ENCODE results near the gene MYL3. TPM values are rescaled to one million over a fixed set of nuclear protein-coding genes. Genes with fewer than 3 reads are reported as not detected.

The MYL3 gene
- total RNA-seq, 1 donor from 2014 or later: 9,164 TPM

DNA sequence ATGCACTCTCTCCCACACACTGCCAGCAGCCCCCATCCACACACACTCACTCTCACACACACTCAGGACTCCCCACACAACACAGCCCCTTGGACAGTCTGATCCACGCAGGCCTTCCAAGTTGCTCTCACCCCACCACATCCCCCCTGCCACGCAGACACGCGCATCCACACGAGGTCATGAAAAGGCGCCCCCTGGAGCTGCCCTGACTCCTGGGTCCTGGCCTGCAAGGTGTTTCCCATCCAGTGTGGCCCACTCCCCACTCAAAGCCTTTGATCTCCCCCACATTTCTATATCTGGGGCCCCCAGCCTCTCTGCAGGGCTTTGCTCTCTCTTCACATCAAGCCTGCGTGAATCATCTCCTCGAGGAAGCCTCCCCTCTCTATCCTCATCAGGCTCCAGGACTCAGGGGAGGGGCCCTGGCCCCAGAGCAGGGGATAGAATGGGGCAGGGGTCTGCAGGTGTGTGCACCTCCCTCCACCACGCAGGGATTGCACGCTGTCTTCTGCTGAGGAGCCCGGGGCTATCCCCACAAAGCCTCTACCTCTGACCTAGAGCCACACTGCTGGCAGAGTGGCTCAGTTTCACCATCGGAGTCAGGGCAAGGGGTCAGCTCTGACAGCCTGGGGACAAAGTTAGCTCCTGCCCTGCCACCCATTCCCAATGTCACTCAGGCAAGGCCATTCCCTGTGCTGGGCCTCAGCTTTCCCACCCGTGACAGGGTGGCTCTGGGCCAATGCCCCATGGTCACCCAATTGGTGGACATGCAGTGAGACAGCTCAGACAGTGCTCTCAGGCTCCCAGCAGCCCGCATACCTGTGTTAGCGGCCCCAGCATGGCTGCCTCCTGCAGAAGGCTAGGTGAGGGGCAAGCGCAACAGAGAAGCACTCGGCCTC lies 6.4 kb downstream of the MYL3 start:
- no peak for ATAC-seq
- DNase-seq: peak; percentile 37
- intact Hi-C loops (cut with micrococcal nuclease): no loop called here

DNA sequence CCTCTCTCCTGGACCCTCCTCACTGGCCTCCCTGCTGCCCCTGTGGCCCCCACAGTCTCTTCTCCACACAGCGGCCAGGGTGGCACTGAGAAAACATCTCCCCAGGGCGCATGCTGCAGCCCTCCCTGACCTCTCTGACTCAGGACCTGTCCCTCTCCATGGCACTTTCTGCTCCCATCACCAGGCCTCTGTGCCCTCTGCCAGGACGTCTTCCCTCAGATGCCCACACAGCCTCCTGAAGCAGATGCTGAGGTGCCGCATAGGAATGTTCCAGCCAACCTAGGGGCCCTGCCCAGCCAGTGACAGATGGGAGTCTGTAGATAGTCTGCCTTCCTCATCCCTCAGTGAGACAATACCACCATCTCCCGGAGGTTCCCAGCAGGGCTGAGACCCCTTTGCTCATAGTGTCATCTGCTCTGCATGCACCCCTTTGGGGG lies 8.7 kb downstream of the MYL3 start:
- peak; percentile 53 for DNase-seq
- intact Hi-C loops (cut with micrococcal nuclease): no loop called here
- peak; percentile 10 for ATAC-seq

DNA sequence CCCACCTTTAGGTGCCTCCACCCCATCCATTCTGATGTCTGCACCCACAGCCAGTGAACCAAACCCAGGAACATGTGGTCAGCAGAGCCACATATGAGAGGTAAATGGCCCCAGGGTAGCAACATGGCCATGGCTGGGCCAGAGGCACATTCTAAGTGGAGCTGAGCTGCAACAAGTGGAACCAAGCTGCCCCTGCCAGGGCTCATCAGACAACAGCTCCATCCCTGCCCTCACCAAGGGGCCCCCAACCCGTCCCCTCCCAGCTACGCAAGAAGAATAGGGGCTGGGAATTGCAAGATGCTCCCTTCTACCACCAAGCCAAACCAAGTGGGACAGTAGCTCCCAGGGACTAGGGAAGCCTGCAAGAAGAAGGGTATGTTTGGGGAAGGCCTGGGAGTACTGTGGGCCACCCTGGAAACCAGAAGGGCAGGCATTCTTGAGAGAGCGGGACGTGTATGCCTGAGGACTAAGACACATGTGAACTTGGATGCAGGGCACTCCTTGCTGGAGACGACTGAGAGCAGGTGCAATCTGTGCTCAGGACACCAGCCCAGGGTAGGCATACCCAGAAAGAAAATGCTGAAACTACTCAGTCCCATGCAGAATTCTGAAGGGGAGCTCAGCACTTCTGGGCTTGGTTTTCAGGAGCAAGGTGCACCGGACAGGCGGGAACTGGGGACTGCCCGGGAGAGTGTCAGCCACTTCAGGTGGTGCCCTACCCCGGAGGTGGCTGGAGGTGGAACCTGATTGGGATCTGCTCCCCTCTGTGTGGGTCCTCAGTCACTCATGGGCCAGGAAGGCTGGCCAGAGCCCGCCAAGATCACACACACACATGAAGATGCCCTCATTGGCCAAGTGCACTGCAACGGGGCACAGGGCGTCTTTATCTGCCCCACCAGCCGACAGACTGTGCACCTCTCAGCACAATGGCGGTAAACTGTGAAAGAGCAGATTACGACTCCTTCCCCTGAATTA lies 9.5 kb downstream of the MYL3 start:
- intact Hi-C loops (cut with micrococcal nuclease): no loop called here
- DNase-seq: peak; percentile 53
- ATAC-seq: peak; percentile 9

DNA sequence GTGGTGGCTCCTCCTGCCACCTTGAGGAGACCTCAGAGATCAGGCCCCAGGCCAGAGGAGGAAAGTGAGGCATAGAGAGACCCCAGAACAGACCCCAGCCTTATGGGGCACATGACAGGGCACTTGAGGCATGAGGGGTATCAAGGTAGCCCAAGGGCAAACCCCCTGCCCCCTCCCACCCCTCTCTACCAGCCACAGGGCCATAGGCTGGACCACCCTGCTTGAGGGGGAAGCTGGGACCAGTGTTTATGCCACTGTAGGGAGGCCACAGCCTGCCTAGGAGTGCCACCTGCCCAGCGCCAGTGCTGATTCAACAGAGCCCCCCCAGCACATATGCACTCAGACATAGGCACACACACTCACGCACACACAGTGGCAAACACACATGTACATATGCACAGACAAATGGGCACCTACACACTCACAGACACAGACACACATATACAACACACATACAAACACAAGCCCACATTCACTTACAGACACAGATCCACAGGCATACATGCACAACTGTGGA lies 10.3 kb downstream of the MYL3 start:
- ATAC-seq (peak; percentile 0), DNase-seq (peak; percentile 56)

DNA sequence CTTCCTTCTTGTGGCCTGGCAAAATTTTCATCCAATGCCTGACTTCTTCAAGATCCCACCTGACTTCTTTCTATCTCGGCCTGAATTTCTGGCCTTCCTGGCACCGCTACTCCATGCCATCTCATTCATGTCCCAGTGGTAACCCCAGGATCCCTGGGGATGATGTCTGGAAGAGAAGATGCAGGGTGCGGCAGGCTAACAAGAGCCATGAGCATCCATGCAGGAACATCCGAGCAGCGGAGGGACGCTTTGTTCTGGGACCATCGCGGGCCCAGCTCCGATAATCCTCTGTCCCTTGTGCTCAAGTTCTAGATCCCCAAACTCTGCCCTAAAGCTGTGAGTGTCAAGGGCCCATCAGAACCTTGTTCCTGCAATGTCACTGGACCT lies 10.9 kb downstream of the MYL3 start:
- intact Hi-C loops (cut with micrococcal nuclease): no loop called here
- DNase-seq (peak; percentile 26), ATAC-seq (no peak)

More for the DNA sequence above, 10.3 kb downstream of the MYL3 start:
- intact Hi-C loops (cut with micrococcal nuclease): no loop called here

DNA sequence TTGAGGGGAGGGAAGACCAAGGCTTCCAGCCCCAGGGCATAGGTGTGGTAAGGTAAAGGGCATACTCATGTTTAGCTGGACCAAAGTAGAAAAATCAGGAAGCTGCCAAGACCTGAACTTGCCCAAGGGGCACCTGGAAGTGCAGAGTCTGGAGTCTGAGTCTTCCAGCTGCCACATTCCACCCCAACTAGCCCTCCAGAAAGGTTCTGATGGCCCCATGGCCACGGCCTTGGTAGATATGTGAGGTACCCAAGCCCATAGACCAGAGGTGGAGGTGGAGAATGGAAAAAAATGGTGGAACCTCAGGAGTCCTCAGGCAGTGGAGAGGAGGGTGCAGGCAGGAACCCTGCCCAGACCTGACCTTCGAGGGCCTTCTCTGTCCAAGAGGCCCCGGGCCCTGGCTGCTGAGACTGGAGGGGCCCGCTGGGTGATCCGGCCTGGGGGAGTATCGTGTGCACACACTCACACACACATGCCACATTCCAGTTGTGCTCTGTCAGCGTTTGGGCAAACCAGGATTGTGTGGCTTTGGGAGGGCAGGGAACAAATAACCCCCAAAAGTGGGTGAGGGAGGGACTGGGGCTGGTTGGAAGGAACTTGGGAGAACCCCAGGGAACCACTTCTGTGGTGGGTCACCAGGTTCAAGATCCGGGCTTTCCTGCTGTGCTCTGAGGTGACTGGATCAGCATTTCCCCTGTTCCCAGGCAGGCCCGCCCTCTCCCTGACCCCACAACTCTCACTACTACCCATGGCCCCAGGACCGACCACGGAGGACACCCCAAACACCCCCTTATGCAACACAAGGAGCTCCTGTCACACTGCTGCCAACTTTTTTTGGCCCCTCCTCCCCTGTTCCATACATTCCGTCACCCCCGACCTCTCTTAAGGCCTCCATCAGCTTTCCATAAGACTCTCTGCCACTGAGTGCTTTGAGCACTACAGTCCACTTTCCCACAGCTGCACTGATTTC lies 11.6 kb downstream of the MYL3 start:
- intact Hi-C loops (cut with micrococcal nuclease): no loop called here
- peak; percentile 44 for DNase-seq
- ATAC-seq: peak; percentile 0

DNA sequence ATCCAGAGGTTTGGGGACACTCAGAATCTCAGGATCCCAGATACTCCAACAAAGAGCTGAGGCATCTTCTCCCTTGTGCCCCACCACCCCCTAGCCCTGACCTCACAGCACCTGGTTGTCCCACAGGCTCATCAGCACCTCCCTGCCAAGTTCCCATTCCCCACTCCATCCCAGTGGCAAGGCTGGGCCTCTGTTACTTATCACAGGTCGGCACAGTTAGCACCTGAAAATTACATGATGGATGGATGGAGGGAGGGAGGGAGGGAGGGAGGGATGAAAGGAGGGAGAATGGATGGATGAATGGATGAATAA lies 12.8 kb downstream of the MYL3 start:
- ATAC-seq: no peak
- intact Hi-C loops (cut with micrococcal nuclease): no loop called here
- DNase-seq: peak; percentile 35

DNA sequence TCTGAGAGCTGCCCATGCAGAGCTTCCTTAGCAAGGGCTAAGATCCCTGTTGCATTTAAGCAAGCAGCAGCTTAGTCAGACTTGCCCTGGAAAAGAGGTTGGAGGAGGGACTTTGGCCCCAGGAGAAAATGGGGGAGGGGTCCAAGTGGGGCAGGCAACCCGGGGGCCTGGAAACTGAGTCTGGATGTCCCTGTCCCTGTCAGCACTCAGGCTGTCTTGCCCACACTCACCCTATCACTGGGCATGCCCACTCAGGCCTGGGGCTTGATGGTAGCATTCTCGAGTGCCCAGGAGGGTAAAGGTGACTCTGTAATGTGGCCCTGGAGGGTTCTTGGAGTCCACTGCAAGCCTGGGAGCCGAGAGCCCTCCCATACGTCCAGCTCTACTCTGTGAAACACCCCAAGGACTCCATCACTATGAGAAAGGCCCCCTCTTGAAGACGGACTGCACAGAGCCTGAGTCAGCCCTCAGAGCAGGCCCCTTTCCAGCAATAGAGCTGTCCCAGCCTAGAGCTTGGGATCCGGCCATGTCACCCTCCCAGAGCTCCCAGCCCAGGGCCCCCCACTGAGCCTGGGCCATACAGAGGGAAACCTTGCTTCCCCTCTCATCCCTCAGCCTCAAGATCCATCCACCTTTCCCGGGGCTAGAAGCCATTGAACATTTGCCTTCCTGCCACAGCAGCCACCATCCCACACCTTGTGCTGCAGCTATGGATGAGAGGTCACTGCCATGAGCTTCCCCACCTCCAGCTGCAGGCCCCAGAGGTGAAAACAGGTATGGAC lies 13.4 kb downstream of the MYL3 start:
- DNase-seq (peak; percentile 48), ATAC-seq (no peak)
- intact Hi-C loops (cut with micrococcal nuclease): no loop called here

DNA sequence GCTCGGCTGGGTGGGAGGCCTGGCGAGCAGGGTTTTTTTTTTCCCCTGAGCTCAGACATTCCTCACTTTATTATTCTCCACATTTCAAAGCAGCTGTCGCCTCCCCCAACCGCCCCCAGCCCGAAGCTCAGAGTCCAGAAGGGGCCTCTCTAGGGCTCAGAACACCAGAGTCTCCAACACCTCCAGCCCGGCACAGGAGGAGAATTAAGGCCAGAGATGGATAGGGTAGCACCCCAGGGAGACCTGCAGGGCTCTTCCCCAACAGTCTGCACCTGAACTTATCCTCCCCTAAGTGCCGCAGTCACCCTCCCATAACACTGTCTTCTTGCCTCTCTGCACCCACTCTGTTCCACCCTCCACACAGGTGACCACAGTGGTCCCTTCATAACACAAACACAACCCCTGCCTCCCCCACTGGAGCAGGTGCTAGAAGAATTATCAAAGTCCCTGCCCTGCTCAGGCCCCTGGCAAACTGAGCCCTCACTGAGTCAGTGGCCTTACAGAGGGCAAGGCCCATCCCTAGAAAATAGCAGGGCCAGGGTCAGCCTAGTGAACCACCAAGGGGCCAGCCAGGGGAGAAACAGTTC lies 14.1 kb downstream of the MYL3 start:
- ATAC-seq: no peak
- intact Hi-C loops (cut with micrococcal nuclease): no loop called here
- DNase-seq: peak; percentile 27

DNA sequence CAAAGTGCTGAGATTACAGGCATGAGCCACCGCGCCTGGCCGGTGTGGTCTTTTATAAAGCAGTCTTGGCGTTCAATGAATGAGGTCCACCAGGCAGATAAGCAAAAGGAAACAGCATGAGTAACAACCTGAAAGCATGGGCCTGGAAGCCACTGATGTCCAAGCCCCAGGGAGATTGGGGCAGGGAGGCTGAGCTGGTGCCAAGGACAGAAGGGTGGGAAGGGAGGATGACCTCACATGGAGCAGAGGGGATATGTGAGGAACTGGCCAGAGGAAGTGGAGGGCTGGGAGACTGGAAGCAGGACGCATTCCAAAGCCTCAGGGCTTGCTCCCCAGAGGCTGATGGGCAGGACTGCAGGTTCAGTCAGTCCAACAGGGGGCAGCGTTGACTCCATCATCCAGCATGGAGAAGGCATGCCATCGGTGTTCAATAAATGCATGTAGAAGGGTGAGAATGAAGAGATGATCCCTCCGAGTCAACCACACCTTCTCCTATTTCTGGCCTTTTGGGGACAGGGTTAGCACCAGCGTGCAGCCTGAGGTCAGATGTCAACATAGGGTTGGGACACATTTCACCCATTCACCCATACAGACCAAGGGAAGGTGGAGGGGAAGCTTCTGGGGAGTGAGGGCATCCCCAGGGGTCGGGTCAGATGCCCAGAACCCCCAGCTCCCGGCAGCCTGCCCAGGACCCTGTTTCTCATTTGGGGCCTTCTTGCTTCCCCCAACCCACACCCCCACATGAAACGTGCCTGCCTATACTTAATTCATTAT lies 14.8 kb downstream of the MYL3 start:
- intact Hi-C loops (cut with micrococcal nuclease): no loop called here
- peak; percentile 8 for ATAC-seq
- DNase-seq: peak; percentile 70

DNA sequence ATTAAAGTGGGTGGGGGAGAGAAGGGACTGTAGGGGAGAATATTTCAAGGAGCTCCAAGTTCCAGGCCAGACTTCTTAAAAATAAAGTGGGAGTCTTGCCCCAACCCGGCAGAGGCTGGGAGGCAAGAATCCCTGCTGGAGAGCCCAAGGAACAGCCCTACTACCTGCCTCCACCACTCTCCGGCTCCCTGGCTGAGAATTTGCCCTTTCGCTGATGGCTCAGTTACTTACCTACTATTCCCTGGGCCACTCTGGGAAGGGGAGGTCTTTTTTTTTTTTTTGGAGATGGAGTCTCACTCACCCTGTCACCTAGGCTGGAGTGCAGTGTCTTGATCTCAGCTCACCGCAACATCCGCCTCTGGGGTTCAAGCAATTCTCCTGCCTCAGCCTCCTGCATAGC lies 15.5 kb downstream of the MYL3 start:
- ATAC-seq: no peak
- peak; percentile 22 for DNase-seq
- intact Hi-C loops (cut with micrococcal nuclease): no loop called here

DNA sequence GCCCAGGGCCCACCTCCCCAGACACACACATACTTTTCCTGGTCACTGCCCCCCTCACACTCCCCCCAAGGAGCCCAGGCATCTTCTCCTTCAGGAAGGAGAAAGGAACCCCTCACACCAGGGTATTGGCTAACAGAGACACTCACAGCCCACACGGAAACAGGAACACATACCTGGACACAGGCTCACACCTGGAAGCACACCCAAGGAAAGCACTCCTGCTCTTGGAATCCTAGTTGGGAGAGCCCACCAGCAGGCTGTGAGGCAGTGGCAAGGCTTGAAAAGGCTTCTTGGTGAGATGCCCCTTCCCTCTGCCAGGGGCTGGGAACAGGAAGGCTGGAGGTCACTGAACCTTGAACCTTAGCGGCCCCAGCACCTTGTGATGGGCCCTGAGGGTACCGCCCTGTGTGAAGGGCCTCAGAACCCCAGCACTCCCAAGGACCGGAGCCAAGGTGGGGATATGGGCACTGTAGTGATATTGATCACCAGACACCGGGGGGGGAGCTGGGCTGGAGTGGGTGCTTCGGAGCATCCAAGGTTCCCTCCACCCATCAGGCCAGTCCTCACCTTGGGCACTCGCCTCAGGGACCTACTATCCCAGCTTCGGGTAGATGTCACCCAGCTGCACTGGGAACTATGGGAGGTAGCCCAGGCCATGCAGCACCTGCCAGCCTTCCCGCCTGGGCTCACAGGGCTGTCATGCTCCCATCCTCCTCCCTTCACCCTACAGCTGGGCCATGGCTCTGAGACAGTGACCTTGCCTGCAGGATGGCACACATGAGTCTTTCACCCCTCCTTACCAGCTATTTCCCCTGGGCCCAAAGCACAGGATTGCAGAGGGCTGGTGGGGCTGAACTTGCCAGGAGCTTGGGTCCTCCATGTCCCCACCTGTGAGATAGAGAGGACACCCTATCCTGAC lies 16.4 kb downstream of the MYL3 start:
- intact Hi-C loops (cut with micrococcal nuclease): no loop called here
- DNase-seq (peak; percentile 40), ATAC-seq (peak; percentile 0)

DNA sequence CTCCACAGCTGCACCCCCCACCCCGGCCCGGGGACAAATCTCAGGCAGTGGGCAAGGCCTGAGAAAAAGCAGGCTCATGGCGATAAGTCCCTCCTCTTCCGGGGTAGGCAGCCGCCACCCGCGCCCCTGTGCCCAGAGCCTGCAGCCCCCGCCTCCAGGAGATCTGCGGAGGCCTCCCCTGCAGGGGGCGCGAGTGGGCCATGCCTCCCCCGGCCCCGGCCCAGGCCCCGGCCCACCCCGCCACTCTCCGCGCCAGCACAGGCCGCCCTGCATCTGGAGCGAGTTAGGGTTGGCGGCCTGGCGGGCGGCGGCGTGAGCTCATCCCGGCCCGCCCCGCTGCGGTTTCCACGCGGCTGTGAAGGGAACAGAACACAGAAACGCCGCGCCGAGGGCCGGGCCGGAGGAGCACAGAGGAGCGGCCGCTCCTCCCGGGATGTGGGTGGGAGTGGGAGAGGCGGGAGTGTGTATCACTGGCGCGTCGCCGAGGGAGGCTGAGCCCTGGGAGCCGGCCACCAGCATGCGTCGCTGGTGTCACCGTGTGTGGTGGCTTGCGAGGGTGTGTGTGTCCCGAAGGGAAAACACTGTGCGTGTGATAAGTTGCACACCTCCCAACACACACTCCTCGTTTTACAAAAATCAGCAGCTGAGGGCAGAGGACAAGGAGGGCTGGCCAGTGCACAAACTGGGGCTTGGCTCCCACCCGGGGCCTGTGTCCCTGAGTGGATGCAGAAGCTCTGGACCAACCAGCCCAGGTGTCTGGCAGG lies 17.2 kb downstream of the MYL3 start:
- intact Hi-C loops (cut with micrococcal nuclease): no loop called here
- peak; percentile 88 for DNase-seq
- peak; percentile 58 for ATAC-seq

DNA sequence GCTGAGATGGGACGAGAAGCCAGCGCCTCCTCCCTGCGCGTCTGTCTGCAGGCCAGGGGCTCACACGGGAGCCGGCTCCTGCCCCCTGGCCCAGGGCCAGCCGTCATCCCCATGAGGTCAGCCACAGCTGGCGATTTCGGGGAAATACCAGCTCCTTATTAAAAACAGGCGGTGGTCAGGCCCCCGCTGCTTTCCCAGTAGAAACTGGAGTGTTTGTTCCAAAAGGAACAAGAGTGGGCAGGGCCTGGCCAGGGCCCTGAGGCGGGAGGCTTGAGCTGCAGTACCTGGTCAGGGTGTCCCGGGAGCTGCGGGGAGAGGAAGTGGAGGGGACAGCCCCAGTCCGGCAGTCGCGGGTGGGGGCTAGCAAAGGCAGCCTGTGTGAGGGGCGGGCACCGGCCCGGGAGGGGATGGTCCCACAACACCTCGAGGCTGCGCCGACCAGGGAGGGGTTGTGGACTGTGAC lies 17.8 kb downstream of the MYL3 start:
- intact Hi-C loops (cut with micrococcal nuclease): no loop called here
- ATAC-seq (peak; percentile 41), DNase-seq (peak; percentile 89)

DNA sequence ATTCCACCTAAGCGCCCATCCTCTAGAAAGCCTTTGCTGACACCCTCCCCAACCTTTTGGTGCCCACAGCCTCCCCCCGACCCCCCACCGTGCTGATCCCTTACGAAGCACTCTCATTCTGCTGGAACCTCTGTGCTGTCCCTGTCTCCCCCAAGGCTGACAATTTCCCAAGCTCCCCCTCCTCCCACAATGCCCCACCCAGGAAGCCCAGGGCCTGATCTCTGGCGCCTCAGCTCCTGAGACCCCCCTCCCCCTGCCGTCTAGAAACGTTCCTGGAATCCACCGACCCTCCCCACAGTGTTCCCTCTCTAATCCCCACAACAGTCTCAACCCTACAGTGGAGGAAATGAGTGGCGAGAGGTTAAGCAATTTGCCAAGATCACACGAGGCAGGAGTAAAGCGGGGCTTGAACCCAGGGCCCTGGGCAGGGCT lies 18.3 kb downstream of the MYL3 start:
- intact Hi-C loops (cut with micrococcal nuclease): no loop called here
- no peak for DNase-seq
- ATAC-seq: no peak
